HG02642 (cell line): ENCODE results near the gene BST2.

Source experiments
- ATAC-seq: cut with Tn5 transposase; IDR thresholded peaks from one replicate; pipeline ENCODE4 v1.9.1; 2021; ENCODE audit warnings: mild to moderate bottlenecking; ENCODE audit not compliant: unreplicated experiment, poor library complexity

BST2 gene

DNA sequence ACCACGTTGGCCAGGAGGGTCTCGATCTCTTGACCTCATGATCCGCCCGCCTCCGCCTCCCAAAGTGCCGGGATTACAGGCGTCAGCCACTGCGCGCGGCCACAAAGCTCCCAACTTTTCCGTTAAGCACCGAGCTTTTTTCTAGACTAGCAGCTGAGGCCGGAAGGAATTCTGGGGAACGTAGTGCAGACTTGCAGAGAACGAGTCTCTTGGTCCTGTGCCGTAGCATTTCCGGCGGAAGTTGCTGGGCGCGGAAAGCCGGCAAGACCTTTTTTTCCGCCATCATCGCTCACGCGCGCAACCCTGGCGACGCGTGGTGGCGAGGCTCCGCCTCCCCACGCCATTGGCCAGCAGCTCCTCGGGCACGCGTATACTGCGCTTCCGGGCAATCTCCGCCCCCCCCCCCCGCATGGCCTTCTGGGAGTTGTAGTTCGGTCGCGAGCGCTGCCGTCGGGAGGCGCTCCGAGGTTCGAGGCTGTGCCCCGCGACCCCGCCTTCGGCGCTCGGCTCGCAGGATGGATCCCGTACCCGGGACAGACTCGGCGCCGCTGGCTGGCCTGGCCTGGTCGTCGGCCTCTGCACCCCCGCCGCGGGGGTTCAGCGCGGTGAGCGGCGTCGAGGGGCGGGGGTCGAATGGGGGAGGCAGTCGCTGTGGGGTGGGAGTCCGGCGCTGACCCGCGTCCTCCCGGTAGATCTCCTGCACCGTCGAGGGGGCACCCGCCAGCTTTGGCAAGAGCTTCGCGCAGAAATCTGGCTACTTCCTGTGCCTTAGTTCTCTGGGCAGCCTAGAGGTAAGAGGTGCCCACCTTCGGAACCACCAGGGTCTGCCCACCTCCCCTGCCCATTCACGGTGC, 14.4 kb upstream of the BST2 start, which contains the start of gene MVB12A:
TSS of gene MVB12A (plus strand) at position 427 of the 854 bp plus-strand sequence. CDS start at position 516, 89 bp downstream.
- peak; percentile 89 for ATAC-seq

DNA sequence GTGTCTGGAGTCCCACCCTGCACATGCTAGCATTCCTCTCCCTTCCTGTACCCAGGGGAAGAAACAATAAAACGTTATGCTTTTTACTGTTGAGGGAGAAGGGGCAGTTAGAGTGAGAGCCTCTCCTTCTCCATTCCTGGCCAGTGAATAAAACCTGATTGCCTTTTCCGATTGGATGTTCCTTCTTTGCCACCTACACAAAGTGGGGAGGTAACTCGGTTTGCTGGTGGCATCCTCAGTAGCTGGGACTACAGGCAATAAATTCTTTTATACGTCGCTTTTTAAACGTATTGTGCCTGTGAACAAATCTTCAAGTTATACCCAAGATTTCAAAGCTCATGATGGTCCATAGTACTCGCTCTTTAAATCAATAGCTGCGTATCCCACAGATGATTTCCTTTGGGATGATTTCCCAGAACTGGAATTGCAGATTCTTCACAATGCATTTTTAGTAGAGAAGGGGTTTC, 13.8 kb upstream of the BST2 start:
- ATAC-seq: no peak

- no peak for ATAC-seq
Observed at GRCh38 chr19:17418710-17419109, 13.3 kb upstream of the BST2 start.

GRCh38 chr19:17415121-17415520, 9.7 kb upstream of the BST2 start:
- no peak for ATAC-seq

GRCh38 chr19:17414097-17414496, 8.7 kb upstream of the BST2 start:
- no peak for ATAC-seq

DNA sequence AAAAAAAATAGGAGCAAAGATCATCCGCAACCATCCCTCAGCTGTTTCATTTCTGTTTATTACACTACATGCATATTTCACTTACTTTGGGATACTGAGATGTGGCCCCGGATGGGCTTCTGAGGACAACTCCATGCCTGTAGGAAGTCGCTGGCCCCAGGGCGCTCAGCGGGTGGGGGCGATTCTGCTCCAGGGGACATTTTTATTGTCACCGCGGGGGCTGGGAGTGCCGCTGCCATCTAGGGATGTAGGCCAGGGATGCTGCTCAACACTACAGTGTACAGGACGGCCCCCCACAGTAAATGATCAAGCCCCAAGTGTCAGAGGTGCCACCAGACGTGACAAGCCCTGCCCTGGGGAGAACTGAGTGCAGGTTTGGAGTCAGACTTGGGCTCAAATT, 6.4 kb upstream of the BST2 start:
- ATAC-seq: no peak

DNA sequence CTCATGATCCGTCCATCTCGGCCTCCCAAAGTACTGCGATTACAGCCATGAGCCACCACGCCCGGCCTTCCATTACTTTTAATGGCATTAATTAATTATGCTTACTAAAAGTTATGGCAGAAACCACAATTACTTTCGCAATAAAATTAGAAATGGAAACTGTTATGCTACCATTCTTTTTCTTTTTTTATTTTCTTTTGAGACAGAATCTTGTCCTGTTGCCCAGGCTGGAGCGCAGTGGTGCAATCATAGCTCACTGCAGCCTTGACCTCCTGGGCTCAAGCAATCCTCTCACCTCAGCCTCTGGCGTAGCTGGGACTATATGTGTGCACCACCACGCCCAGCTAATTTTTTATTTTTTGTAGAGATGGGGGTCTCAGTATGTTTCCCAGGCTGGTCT, 4.6 kb upstream of the BST2 start:
- ATAC-seq: no peak

DNA sequence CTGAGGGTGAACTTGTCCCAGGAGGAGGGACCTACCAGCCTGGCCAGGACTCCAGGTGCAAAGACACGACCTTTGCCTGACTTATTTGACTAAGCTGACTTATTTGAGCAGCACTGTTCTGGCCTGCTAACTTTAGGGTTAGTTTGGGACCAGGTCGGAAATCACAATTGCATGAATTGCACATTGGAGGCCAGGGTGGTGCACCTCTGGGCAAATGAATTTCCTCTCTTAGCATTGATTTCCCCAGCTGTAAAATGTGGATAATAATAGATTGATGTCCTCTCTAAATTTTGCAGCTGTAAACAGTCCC, 1.4 kb upstream of the BST2 start:
- ATAC-seq: no peak

GRCh38 chr19:17406046-17406886, 836 bp upstream of the BST2 start:
- peak; percentile 9 for ATAC-seq

- peak; percentile 32 for ATAC-seq
Observed at GRCh38 chr19:17404621-17405249, 695 bp downstream of the BST2 start.

GRCh38 chr19:17404015-17404414, 1.4 kb downstream of the BST2 start:
- ATAC-seq: no peak

GRCh38 chr19:17402982-17403855, 2.2 kb downstream of the BST2 start:
- no peak for ATAC-seq

GRCh38 chr19:17401628-17402027, 3.8 kb downstream of the BST2 start:
- no peak for ATAC-seq

- no peak for ATAC-seq
Observed at GRCh38 chr19:17398902-17399527, 6.4 kb downstream of the BST2 start.

GRCh38 chr19:17394891-17395415, 10.5 kb downstream of the BST2 start:
- ATAC-seq: no peak

GRCh38 chr19:17393914-17394313, 11.5 kb downstream of the BST2 start, which contains the start of gene CCDC194:
CCDC194 (minus strand) TSS chr19:17394196; CDS start chr19:17394158, 38 bp downstream.
- ATAC-seq: no peak

DNA sequence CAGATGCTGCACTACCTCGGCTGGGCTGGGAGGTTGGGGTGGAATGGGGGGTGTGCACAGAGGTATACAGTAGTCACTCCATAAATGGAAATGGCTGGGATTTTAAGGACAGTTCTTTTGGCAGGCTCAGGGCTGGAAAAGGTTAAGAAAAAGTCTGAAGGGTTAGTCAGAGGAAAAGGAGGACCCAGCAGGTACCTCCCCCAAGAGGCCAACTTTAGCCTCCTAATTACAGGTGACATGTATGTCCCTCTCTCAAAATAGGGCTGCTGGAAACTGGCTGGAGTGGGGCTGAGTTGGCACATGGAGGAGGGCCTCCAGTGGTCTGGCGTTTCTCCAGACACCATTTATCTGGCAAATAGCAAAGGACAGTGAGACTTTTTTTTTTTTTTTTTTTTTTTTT, 12.4 kb downstream of the BST2 start:
- no peak for ATAC-seq

DNA sequence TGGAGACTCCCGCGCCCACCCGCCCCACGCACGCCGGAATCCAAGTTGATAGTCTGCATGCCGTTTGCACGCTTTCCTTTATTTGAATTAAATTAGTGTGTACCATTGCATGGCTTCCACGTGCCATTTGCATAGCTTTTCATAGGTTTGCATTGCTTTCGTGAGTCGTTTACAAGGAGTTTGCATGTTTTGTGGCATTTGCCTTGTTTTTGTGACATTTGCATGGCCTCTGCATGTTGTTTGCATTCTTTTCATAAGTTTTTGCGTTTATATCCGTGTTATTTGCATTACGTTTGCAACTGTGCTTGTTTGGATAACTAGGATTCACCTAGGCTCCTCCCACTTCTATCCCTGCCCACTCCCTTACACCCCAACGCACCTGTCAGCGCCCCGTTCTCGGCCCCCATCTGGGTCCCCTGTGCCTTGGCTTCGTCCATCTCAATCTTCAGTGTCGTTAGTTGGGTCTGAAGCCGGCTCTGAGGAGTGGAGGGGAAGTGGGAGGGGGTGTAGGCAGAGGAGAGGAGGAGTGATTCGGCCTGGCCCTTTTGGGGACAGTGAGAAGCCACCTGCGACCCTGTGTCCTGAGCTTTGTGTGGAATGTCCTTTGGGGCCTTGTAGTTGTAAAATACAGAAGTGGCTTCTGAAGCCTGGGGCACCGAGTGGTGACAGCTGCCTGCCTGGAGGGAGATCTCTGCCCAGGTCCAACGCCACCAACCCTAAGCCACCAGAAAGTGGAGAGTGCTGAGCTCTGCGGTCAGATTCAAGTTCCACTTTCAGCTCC, 13.9 kb downstream of the BST2 start:
- ATAC-seq: no peak
